Fibroblast of lung (primary cell): ENCODE data around the gene ACOT7. TPM values are rescaled to one million over a fixed set of nuclear protein-coding genes. Genes with fewer than 3 reads are reported as not detected.

Source experiments
- DNase-seq, 2 donors: peaks; one replicate each; pipeline versions ENCODE4 v3.0.0 to v3.0.0-alpha.2; 2010; ENCODE audit warnings: low read depth in 2 of 2
- H2AFZ ChIP-seq: 2 replicates; pipeline ENCODE4 v1.5.1; 2012; ENCODE audit warnings: low read length, control low read depth, inconsistent platforms
- H3K27ac ChIP-seq: 2 replicates; pipeline ENCODE4 v1.5.1; 2011; ENCODE audit warnings: low read length, control low read depth; ENCODE audit not compliant: insufficient read depth
- H3K27me3 ChIP-seq: 2 replicates; pipeline ENCODE4 v1.5.1; 2011; ENCODE audit warnings: mild to moderate bottlenecking, low read length; ENCODE audit not compliant: control insufficient read depth, insufficient read depth
- H3K36me3 ChIP-seq: 2 replicates; pipeline ENCODE4 v1.5.1; 2011; ENCODE audit warnings: low read length; ENCODE audit not compliant: control insufficient read depth, insufficient read depth
- H3K4me1 ChIP-seq: 2 replicates; pipeline ENCODE4 v1.5.1; 2011; ENCODE audit warnings: low read length; ENCODE audit not compliant: control insufficient read depth, insufficient read depth; ENCODE audit errors: extremely low read depth
- H3K4me2 ChIP-seq: 2 replicates; pipeline ENCODE4 v1.5.1; 2011; ENCODE audit warnings: low read length, control low read depth; ENCODE audit not compliant: insufficient read depth; ENCODE audit errors: extremely low read depth
- H3K4me3 ChIP-seq, 4 experiments: fragments of 200-600 bp in 1 of 4; sonication (generic) in 1 of 4; replicated peaks in 1 of 4; 2 replicates each; pipeline ENCODE4 v1.5.1; 2011 to 2016; ENCODE audit warnings: low read length in 4 of 4, low read depth in 3 of 4, mild to moderate bottlenecking in 3 of 4, control low read depth in 2 of 4, inconsistent platforms in 1 of 4, mixed read lengths in 1 of 4; ENCODE audit not compliant: insufficient read depth in 1 of 4; ENCODE audit errors: control extremely low read depth in 1 of 4
- H3K79me2 ChIP-seq: 2 replicates; pipeline ENCODE4 v1.5.1; 2012; ENCODE audit warnings: mild to moderate bottlenecking, low read length, inconsistent platforms; ENCODE audit not compliant: control insufficient read depth, insufficient read depth
- H3K9ac ChIP-seq: 2 replicates; pipeline ENCODE4 v1.5.1; 2011; ENCODE audit warnings: mild to moderate bottlenecking, low read length, control low read depth; ENCODE audit not compliant: insufficient read depth
- H3K9me3 ChIP-seq: 2 replicates; pipeline ENCODE4 v1.5.1; 2012; ENCODE audit warnings: low read depth, low read length; ENCODE audit not compliant: control insufficient read depth, insufficient read depth
- H4K20me1 ChIP-seq: 2 replicates; pipeline ENCODE4 v1.5.1; 2011; ENCODE audit warnings: low read length; ENCODE audit not compliant: control insufficient read depth, insufficient read depth; ENCODE audit errors: extremely low read depth
- EZH2 ChIP-seq: IDR thresholded peaks from 2 replicates; pipeline ENCODE4 v1.5.1; 2012; ENCODE audit warnings: low read length, control low read depth, mild to moderate bottlenecking; ENCODE audit errors: missing control alignments
- polyA plus RNA-seq, 2 donors: library from polyadenylated mRNA; depleted of rRNA in 1 of 2; stranded (reverse) in 1 of 2; unstranded in 1 of 2; fragments of >200 nt; gene quantifications; 2 replicates each; pipeline ENCODE4 v1.2.1, GENCODE V29; 2011 to 2012; ENCODE audit warnings: missing spikeins in 1 of 2
- total RNA-seq: library from RNA; depleted of rRNA; stranded (reverse); fragments of >200 nt; gene quantifications from 2 replicates; pipeline ENCODE4 v1.2.1, GENCODE V29; 2014
- TF ChIP-seq, protein P1 (sequence below), 2 donors: IDR thresholded peaks in 1 of 2; conservative IDR thresholded peaks in 1 of 2; 1 replicate in 1 of 2; 2 replicates in 1 of 2; pipeline ENCODE4 v1.5.1; 2011 to 2012; ENCODE audit warnings: low read length in 2 of 2, control low read depth in 1 of 2, inconsistent platforms in 1 of 2, low read depth in 1 of 2, mild to moderate bottlenecking in 1 of 2

The ACOT7 gene
- total and polyA plus RNA-seq, 2 donors (not counting 1 experiment from before 2014, with no cell fraction given), result 50.7 to 58.0 TPM

DNA sequence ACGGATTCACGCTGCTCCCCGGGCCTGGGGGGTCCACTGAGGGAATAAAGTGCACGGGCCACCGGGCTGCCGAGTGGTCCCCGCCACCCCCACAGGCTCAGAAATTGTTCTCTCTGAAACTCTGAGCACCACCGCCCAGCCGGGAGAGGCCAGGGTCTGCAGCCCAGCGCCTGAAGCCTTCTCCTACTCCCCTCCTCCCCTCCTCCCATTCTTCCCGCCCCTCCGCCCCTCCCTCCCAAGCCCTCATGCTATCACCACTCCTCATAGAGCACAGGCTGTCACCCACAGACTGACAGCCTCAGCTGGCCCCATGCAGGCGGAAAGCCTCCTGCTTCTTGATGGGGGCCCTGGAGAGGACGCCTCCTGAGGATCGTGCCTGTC, 132.0 kb downstream of the ACOT7 start:
- Histone ChIP-seq H3K4me2 (peak overlapping the region; percentile 82), H3K4me1 (peaks cover 13% of the 10 kb centered on the region), H3K27ac (no peak overlapping the region), H3K79me2 (no peaks in the 10 kb centered on the region), H3K9me3 (no peaks in the 10 kb centered on the region), H3K4me3 (peak overlapping the region in 2 of 4 experiments; percentile 37 to 59), H3K36me3 (no peaks in the 10 kb centered on the region), H3K9ac (no peak overlapping the region), H3K27me3 (no peaks in the 10 kb centered on the region), H2AFZ (no peak overlapping the region), H4K20me1 (no peaks in the 10 kb centered on the region)
- TF ChIP-seq, protein P1, sequence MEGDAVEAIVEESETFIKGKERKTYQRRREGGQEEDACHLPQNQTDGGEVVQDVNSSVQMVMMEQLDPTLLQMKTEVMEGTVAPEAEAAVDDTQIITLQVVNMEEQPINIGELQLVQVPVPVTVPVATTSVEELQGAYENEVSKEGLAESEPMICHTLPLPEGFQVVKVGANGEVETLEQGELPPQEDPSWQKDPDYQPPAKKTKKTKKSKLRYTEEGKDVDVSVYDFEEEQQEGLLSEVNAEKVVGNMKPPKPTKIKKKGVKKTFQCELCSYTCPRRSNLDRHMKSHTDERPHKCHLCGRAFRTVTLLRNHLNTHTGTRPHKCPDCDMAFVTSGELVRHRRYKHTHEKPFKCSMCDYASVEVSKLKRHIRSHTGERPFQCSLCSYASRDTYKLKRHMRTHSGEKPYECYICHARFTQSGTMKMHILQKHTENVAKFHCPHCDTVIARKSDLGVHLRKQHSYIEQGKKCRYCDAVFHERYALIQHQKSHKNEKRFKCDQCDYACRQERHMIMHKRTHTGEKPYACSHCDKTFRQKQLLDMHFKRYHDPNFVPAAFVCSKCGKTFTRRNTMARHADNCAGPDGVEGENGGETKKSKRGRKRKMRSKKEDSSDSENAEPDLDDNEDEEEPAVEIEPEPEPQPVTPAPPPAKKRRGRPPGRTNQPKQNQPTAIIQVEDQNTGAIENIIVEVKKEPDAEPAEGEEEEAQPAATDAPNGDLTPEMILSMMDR (conservative IDR thresholded peaks at IDR 0.05 in 1 of 2, IDR thresholded peaks at IDR 0.05 in 1 of 2; ENCODE audit: low read depth in 1 of 2, low read length in 2 of 2), result no peak
- TF ChIP-seq EZH2, result no peak
- DNase-seq, result no peak

DNA sequence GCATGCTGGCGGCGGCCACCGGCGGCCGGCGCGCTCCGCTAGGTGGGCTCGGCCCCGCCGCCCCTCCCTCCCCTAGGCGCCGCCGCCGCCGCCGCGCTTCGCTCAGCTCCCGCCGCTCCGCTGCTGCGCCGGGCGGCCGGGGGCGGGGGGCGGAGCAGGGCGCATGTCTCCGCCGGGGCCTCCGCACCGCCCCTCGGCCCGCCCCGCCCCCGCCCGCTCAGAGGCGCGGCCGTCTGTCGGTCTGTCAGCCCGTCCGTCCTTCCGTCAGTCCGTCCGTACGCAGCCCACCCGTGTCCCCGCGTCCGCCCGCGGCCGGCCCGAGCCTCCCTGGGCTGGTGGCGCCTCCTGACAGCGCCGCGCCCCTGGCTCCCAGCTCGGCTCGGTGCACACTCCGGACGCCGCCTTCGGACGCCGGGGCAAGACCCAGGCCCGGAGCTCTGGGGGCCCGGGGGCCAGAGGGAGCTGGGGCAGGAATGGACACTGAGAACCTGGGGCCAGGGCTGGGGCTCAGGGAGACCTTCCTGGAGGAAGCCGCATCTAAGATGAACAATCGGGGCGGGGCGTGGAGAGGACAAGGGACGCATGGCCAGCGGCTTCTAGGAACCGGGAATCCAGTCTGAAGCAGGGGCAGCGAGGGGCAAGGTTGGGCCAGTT, 132.5 kb downstream of the ACOT7 start, which contains the start of gene GPR153:
Gene GPR153 (minus strand): TSS at position 138 of the 654 bp plus-strand sequence. CDS start 6,193 bp downstream, outside the sequence.
- peak within 1 kb of the TSS; percentile 37 for H3K9ac ChIP-seq
- no peaks in the 10 kb centered on the region for H3K79me2 ChIP-seq
- no peaks in the 10 kb centered on the region for H3K9me3 ChIP-seq
- peaks cover 13% of the 10 kb centered on the region for H3K4me1 ChIP-seq
- H3K27ac ChIP-seq, result no peak within 1 kb of the TSS
- H3K4me3 ChIP-seq, result peak within 1 kb of the TSS; percentile 34 to 75 (median 62)
- no peaks in the 10 kb centered on the region for H3K27me3 ChIP-seq
- no peaks in the 10 kb centered on the region for H3K36me3 ChIP-seq
- H3K4me2 ChIP-seq, result peak within 1 kb of the TSS; percentile 82
- no peak for TF ChIP-seq EZH2
- TF ChIP-seq, protein P1 (conservative IDR thresholded peaks at IDR 0.05 in 1 of 2, IDR thresholded peaks at IDR 0.05 in 1 of 2; ENCODE audit: low read depth in 1 of 2, low read length in 2 of 2), result no peak
- H4K20me1 ChIP-seq, result no peaks in the 10 kb centered on the region
- no peak within 1 kb of the TSS for H2AFZ ChIP-seq
- DNase-seq, result peak; percentile 36

DNA sequence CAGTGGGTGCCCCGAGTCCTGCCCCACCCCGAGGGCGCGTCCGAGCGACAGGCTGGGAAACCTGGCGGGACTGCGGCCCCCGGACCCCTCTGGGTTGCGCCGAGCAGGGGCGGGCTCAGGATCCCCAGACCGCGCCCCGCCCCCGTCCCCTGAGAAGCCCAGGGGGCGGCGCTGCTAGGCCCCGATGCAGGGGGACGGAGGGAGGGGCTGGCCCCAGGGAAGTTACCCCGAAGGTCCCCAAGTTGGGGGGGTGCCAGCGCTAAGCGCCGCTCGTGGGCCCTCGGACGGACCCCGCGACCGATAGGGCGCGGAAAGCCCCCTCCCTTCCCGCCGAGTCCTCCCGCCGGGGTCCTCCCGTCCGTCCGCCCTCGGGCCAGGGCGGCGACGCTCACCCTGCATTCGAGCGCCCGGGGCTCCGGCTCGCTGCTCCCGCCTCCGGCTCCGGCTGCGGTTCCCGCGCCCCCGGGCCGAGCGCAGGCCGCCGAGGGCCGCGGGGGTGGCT, 133.1 kb downstream of the ACOT7 start:
- Histone ChIP-seq H3K36me3 (no peaks in the 10 kb centered on the region), H3K4me1 (peaks cover 13% of the 10 kb centered on the region), H3K4me2 (peak overlapping the region; percentile 75), H3K27me3 (no peaks in the 10 kb centered on the region), H4K20me1 (no peaks in the 10 kb centered on the region), H3K27ac (no peak overlapping the region), H3K79me2 (no peaks in the 10 kb centered on the region), H3K9ac (peak overlapping the region; percentile 37), H2AFZ (no peak overlapping the region), H3K9me3 (no peaks in the 10 kb centered on the region), H3K4me3 (peak overlapping the region; percentile 34 to 75 (median 62))
- TF ChIP-seq, protein P1 (conservative IDR thresholded peaks at IDR 0.05 in 1 of 2, IDR thresholded peaks at IDR 0.05 in 1 of 2; ENCODE audit: low read depth in 1 of 2, low read length in 2 of 2), result peak in 1 of 2 donors; percentile 5
- no peak for TF ChIP-seq EZH2
- DNase-seq, result no peak
